Stimulated activated CD8-positive, alpha-beta memory T cell treated with anti-CD3 and anti-CD28 coated beads, Interleukin-15, amount 100 ng/mL, for 48 hours (primary cell): Measurements from ENCODE around the gene C18orf63.
"Not testable (repeated sequence)": the region's sequence is repeated elsewhere in the genome, so short reads cannot be mapped to it uniquely, and the experiment has no call there.

Experiments used
- DNase-seq, 2 donors: peaks; one replicate each; pipeline ENCODE4 v3.0.0-alpha.2; 2020; ENCODE audit warnings: low read depth in 2 of 2

C18orf63 gene

GRCh38 chr18:74315464-74316256 is at the start of gene C18orf63:
C18orf63 (plus strand) TSS chr18:74315839; CDS start chr18:74317866, 2,027 bp downstream.
- DNase-seq: no peak

GRCh38 chr18:74266161-74266560 is 49.5 kb upstream of the C18orf63 start:
- DNase-seq: no peak

GRCh38 chr18:74268175-74268574 is 47.5 kb upstream of the C18orf63 start:
- DNase-seq: no peak

GRCh38 chr18:74268933-74269620 is 46.6 kb upstream of the C18orf63 start:
- no peak for DNase-seq

- DNase-seq: no peak
Measured at GRCh38 chr18:74271635-74272034, 44.0 kb upstream of the C18orf63 start.

GRCh38 chr18:74273394-74273793 is 42.2 kb upstream of the C18orf63 start:
- no peak for DNase-seq

GRCh38 chr18:74274700-74275099 is 40.9 kb upstream of the C18orf63 start:
- no peak for DNase-seq

- no peak for DNase-seq
Measured at GRCh38 chr18:74275736-74276135, 39.9 kb upstream of the C18orf63 start.

- DNase-seq: no peak
Measured at GRCh38 chr18:74276609-74277008, 39.0 kb upstream of the C18orf63 start.

- no peak for DNase-seq
Measured at GRCh38 chr18:74277296-74277695, 38.3 kb upstream of the C18orf63 start.

GRCh38 chr18:74278058-74278457 is 37.6 kb upstream of the C18orf63 start:
- no peak for DNase-seq

GRCh38 chr18:74278983-74279382 is 36.7 kb upstream of the C18orf63 start:
- no peak for DNase-seq

- no peak for DNase-seq
Measured at GRCh38 chr18:74281011-74281979, 34.3 kb upstream of the C18orf63 start.

GRCh38 chr18:74281980-74282754 is 33.5 kb upstream of the C18orf63 start:
- no peak for DNase-seq

- peak in 1 of 2 donors; percentile 27 for DNase-seq
Measured at GRCh38 chr18:74282755-74283554, 32.7 kb upstream of the C18orf63 start.

GRCh38 chr18:74283646-74284045 is 32.0 kb upstream of the C18orf63 start:
- no peak for DNase-seq

- no peak for DNase-seq
Measured at GRCh38 chr18:74284191-74284979, 31.3 kb upstream of the C18orf63 start.

GRCh38 chr18:74284980-74285355 is 30.7 kb upstream of the C18orf63 start:
- DNase-seq: no peak

GRCh38 chr18:74285583-74285982 is 30.1 kb upstream of the C18orf63 start:
- DNase-seq: not testable (repeated sequence)
